PFSK-1 (cell line): ENCODE measurements around the gene HAUS1.

Source experiments
- FOXP2 ChIP-seq: optimal IDR thresholded peaks from 2 replicates; pipeline ENCODE3; 2011; ENCODE audit warnings: borderline replicate concordance, control low read depth, inconsistent platforms; ENCODE audit not compliant: insufficient read depth; ENCODE audit errors: extremely low read length, extremely low read depth
- POLR2AphosphoS5 ChIP-seq: IDR thresholded peaks from 2 replicates; pipeline ENCODE4 v1.6.1; 2012; ENCODE audit warnings: low read depth, mild to moderate bottlenecking, control low read depth, low read length, moderate library complexity
- SIN3A ChIP-seq: IDR thresholded peaks from 2 replicates; pipeline ENCODE4 v1.6.1; 2012; ENCODE audit warnings: mild to moderate bottlenecking, low read length, moderate library complexity, borderline replicate concordance; ENCODE audit not compliant: insufficient read depth
- TAF1 ChIP-seq: IDR thresholded peaks from 2 replicates; pipeline ENCODE4 v1.6.1; 2012; ENCODE audit warnings: low read length, control low read depth, borderline replicate concordance; ENCODE audit not compliant: insufficient read depth
- TF ChIP-seq, protein P1 (sequence below), 2 experiments: IDR thresholded peaks; 2 replicates each; pipeline versions ENCODE4 v1.6.1 to v1.8.0; 2011 to 2012; ENCODE audit warnings: low read depth in 2 of 2, low read length in 2 of 2, control low read depth in 1 of 2, inconsistent platforms in 1 of 2, mild to moderate bottlenecking in 1 of 2, moderate library complexity in 1 of 2; ENCODE audit not compliant: insufficient read depth in 1 of 2

DNA sequence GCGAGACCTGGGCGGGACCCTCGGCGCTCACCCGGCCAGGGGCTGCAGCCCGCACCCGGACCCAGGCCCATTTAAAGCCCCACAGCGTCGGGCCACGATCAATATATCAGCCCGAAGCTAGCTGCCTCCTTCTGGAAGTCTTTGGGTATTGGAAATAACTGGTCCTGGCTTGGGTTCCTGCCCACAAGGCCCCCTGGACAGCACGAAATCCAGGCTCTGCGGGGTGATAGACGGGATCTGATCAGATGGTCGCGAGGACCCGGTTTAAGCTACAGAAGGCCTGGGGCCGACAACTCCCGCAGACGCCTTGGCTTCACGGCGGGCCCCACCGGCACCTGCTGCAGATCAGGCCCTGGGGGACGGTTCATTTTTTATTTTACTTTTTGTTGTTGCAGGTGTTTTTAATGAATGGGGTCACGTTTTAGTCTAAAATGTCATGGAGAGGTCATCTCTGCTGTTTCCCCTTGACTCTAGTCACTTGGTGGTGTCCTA, 31.8 kb upstream of the HAUS1 start:
- TF ChIP-seq POLR2AphosphoS5 (no peak), SIN3A (no peak), TAF1 (no peak), FOXP2 (no peak)
- TF ChIP-seq, protein P1, sequence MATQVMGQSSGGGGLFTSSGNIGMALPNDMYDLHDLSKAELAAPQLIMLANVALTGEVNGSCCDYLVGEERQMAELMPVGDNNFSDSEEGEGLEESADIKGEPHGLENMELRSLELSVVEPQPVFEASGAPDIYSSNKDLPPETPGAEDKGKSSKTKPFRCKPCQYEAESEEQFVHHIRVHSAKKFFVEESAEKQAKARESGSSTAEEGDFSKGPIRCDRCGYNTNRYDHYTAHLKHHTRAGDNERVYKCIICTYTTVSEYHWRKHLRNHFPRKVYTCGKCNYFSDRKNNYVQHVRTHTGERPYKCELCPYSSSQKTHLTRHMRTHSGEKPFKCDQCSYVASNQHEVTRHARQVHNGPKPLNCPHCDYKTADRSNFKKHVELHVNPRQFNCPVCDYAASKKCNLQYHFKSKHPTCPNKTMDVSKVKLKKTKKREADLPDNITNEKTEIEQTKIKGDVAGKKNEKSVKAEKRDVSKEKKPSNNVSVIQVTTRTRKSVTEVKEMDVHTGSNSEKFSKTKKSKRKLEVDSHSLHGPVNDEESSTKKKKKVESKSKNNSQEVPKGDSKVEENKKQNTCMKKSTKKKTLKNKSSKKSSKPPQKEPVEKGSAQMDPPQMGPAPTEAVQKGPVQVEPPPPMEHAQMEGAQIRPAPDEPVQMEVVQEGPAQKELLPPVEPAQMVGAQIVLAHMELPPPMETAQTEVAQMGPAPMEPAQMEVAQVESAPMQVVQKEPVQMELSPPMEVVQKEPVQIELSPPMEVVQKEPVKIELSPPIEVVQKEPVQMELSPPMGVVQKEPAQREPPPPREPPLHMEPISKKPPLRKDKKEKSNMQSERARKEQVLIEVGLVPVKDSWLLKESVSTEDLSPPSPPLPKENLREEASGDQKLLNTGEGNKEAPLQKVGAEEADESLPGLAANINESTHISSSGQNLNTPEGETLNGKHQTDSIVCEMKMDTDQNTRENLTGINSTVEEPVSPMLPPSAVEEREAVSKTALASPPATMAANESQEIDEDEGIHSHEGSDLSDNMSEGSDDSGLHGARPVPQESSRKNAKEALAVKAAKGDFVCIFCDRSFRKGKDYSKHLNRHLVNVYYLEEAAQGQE (IDR thresholded peaks at IDR 0.05; ENCODE audit: insufficient read depth in 1 of 2, low read depth in 2 of 2, low read length in 2 of 2), result no peak
